Cardiac fibroblast (primary cell): ENCODE data around the gene GPX1.

Source experiments
- DNase-seq, 2 donors: peaks; one replicate each; pipeline versions ENCODE4 v3.0.0 to v3.0.0-alpha.2; 2010; ENCODE audit warnings: low read depth in 2 of 2
- H3K4me3 ChIP-seq, 2 donors: replicated peaks in 1 of 2; 1 replicate in 1 of 2; 2 replicates in 1 of 2; pipeline ENCODE4 v1.5.1; 2011; ENCODE audit warnings: low read depth in 2 of 2, low read length in 2 of 2, mild to moderate bottlenecking in 2 of 2, moderate library complexity in 1 of 2
- TF ChIP-seq, protein P1 (sequence below): IDR thresholded peaks from one replicate; pipeline ENCODE4 v1.5.1; 2011; ENCODE audit warnings: low read depth, mild to moderate bottlenecking, low read length, inconsistent platforms

The GPX1 gene

GRCh38 chr3:49389297-49389696, 31.1 kb upstream of the GPX1 start:
- DNase-seq, result no peak
- no peak overlapping the region for H3K4me3 ChIP-seq
- TF ChIP-seq, protein P1, sequence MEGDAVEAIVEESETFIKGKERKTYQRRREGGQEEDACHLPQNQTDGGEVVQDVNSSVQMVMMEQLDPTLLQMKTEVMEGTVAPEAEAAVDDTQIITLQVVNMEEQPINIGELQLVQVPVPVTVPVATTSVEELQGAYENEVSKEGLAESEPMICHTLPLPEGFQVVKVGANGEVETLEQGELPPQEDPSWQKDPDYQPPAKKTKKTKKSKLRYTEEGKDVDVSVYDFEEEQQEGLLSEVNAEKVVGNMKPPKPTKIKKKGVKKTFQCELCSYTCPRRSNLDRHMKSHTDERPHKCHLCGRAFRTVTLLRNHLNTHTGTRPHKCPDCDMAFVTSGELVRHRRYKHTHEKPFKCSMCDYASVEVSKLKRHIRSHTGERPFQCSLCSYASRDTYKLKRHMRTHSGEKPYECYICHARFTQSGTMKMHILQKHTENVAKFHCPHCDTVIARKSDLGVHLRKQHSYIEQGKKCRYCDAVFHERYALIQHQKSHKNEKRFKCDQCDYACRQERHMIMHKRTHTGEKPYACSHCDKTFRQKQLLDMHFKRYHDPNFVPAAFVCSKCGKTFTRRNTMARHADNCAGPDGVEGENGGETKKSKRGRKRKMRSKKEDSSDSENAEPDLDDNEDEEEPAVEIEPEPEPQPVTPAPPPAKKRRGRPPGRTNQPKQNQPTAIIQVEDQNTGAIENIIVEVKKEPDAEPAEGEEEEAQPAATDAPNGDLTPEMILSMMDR, result no peak

- no peak for DNase-seq
- H3K4me3 ChIP-seq, result no peak overlapping the region
- TF ChIP-seq, protein P1, result no peak
Observed at GRCh38 chr3:49388289-49388820, 30.2 kb upstream of the GPX1 start.

GRCh38 chr3:49387721-49388120, 29.6 kb upstream of the GPX1 start:
- TF ChIP-seq, protein P1, result no peak
- peak in 1 of 2 donors; percentile 64 for DNase-seq

DNA sequence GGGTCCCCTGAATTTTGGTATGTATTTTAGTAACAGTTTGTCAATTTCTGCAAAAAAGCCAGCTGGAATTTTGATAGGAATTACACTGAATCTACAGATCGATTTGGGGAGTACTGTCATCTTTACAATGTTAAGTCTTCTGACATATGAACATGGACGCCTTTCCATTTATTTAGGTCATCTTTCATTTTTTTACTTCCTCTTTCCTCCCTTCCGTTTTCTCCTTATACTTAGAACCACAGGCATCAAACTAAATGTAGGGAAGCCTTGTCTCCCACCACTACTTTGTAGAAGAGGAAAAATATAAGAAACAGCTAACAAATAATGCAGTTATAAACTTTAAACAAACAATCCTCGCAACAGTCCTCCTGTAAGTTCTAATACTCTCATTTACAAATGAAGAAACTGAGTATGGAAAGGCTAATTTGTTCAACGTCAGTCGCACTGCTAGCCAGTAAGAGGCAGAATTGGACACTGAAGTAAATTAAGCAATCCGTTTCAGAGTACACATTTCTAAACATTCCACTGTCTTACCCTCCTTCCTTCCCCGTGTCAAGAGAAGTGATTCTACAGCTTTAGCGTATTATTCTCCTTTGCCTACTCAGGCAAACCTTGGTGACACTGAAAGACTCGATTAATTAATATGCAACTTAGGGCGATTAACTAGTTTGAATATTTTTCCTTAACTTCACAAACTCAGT, 28.1 kb upstream of the GPX1 start:
- TF ChIP-seq, protein P1, result no peak
- no peak for DNase-seq
- no peak overlapping the region for H3K4me3 ChIP-seq

More at GRCh38 chr3:49387721-49388120, 29.6 kb upstream of the GPX1 start:
- H3K4me3 ChIP-seq, result no peak overlapping the region

DNA sequence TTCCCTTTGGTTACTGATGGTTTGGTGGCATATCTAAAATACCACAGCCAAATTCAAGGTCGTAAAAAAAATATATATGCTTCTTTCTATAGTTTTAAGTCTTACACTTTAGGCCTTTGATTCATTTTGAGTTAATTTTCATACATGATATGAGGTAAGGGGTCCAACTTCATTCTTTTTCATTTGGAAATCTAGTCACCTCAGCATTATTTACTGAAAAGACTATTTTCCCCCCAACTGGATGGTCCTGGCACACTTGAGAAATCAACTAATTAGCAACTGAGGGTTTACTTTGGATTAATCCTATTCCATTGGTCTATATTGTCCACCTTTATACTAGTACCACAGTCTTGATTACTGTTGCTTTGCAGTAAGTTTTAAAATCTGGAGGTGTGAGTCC, 27.5 kb upstream of the GPX1 start:
- no peak overlapping the region for H3K4me3 ChIP-seq
- TF ChIP-seq, protein P1, result no peak
- no peak for DNase-seq

GRCh38 chr3:49383387-49383786, 25.2 kb upstream of the GPX1 start:
- TF ChIP-seq, protein P1, result no peak
- H3K4me3 ChIP-seq, result no peak overlapping the region
- DNase-seq, result no peak
